ENCODE measurements around the gene RBM7. TPM values are rescaled to one million over a fixed set of nuclear protein-coding genes. Genes with fewer than 3 reads are reported as not detected.

Gene RBM7
- total and polyA plus RNA-seq, 2 of the 13 experiments (the other 11 are each of a cell fraction or from before 2014, with no cell fraction given): 30.5 to 32.3 TPM

DNA sequence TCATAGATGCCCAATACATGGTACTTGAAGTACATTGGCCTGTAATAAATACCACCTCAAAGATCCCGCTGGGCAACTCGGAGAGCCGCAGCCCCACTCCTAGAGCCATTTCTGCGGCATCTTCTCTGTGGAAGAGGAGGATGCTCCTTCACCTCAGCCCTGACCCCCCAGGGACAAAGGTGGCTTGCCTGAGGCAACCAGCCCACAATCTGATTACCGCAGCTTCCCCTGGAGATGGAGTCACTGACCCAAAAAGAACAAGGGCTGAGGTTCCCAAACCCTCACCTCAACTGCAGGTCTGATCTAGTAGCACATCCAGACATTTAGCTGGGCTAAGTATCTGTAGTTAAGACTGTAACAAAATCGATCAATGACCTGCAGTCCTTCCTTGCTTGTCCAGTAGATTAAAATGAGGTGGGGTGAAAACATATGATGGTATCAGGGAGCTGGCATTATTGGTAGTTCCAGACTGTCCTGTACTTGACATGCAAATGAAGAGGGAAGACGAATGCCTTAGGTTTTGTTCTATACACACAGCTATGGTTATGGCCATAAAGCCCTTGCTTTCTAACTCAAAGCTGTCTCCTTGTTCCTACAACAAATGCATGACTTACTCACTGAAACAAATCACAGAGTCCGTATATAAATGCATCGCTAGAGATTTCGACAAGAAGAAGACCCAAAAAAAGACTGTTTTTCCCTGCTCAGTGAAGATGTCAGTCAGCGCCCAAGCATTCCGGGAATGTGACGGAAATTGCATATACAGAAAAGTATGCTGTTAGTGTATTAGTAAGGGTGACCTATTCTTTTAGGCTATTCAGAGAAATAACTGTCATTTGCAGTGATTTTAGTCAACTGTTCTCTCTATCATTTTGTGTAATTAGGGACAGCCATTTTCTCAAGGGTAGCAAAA is 33.9 kb upstream of the RBM7 start (continued):
- no peak for TF ChIP-seq ZNF34 (CRISPR knock-in tag; IDR thresholded peaks at IDR 0.05; ENCODE audit: borderline replicate concordance)
- TF ChIP-seq, protein P1, sequence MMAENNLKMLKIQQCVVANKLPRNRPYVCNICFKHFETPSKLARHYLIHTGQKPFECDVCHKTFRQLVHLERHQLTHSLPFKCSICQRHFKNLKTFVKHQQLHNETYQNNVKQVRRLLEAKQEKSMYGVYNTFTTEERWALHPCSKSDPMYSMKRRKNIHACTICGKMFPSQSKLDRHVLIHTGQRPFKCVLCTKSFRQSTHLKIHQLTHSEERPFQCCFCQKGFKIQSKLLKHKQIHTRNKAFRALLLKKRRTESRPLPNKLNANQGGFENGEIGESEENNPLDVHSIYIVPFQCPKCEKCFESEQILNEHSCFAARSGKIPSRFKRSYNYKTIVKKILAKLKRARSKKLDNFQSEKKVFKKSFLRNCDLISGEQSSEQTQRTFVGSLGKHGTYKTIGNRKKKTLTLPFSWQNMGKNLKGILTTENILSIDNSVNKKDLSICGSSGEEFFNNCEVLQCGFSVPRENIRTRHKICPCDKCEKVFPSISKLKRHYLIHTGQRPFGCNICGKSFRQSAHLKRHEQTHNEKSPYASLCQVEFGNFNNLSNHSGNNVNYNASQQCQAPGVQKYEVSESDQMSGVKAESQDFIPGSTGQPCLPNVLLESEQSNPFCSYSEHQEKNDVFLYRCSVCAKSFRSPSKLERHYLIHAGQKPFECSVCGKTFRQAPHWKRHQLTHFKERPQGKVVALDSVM (CRISPR knock-in tag; IDR thresholded peaks at IDR 0.05): no peak
- no peak for TF ChIP-seq TSC22D2 (CRISPR knock-in tag; IDR thresholded peaks at IDR 0.05; ENCODE audit: borderline replicate concordance)

DNA sequence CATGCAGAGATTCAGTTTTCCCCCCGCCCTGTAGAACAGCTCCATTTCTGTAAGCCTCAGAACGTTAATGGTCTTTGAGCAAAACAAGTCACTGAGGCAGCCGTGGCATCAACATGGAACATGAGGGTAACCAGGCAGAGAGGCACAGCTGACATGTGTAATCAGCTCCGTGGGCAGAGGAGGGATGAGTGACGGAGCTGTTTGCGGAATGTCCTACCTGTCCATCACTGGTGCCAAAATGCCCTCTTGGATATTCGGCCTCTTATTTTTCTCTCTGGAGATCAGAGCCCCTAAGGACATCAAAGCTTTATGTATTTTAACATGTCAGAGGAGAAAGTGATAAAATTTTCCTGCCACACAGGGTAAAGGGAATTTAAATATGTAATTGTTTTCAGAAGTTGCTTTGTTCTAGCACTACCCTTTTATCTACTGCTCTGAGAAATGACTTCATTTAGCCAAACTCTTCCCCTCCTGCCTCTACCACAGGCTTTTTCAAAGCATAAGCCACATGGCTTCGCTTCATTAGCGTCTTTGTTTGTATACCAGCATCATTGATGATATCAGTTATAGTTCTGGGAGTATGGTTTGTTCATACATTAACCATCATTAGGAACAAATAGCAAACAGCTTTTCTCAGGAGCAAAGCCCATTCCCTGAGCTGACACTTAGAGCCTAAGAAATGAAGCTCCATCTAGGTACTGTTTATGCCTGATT is 33.1 kb upstream of the RBM7 start:
- FAIRE-seq: no peak
- POLR2A ChIA-PET: no interaction called here
- WGBS (ENCODE audit: low lambda C conversion rate): 7% methylated on average over 9 of the region's 9 CpGs

More for the DNA sequence above, 33.1 kb upstream of the RBM7 start:
- Histone ChIP-seq H3K27me3 (ENCODE audit: control insufficient read depth in 1 of 2, insufficient read depth in 2 of 2, low read length in 2 of 2) (peaks cover 4 to 27% of the 10 kb centered on the region in 2 experiments; a peak in 3 of 5 replicates), H4K20me1 (ENCODE audit: insufficient read depth, low read length) (no peaks in the 10 kb centered on the region), H3K36me3 (replicated peaks in 1 of 2; ENCODE audit: control insufficient read depth in 1 of 2, insufficient read depth in 2 of 2, low read length in 2 of 2) (no peaks in the 10 kb centered on the region), H3K4me2 (ENCODE audit: low read depth, low read length) (no peak overlapping the region), H3K4me1 (ENCODE audit: insufficient read depth, low read length) (no peaks in the 10 kb centered on the region), H3K9ac (ENCODE audit: insufficient read depth, low read depth, low read length) (no peak overlapping the region), H3K79me2 (ENCODE audit: insufficient read depth, low read length) (no peaks in the 10 kb centered on the region), H3K4me3 (replicated peaks in 1 of 3; ENCODE audit: insufficient read depth in 1 of 3, low read depth in 2 of 3, low read length in 3 of 3) (no peak overlapping the region), H2AFZ (ENCODE audit: low read length) (no peak overlapping the region), H3K27ac (ENCODE audit: extremely low read length, insufficient read depth, low read length) (no peak overlapping the region), H3K9me3 (ENCODE audit: low read length) (no peaks in the 10 kb centered on the region)
- no TSS peak for BruUV-seq (replicated peaks)
- ATAC-seq (no peak), DNase-seq (ENCODE audit: low spot score) (no peak)
- TF ChIP-seq, protein P2, sequence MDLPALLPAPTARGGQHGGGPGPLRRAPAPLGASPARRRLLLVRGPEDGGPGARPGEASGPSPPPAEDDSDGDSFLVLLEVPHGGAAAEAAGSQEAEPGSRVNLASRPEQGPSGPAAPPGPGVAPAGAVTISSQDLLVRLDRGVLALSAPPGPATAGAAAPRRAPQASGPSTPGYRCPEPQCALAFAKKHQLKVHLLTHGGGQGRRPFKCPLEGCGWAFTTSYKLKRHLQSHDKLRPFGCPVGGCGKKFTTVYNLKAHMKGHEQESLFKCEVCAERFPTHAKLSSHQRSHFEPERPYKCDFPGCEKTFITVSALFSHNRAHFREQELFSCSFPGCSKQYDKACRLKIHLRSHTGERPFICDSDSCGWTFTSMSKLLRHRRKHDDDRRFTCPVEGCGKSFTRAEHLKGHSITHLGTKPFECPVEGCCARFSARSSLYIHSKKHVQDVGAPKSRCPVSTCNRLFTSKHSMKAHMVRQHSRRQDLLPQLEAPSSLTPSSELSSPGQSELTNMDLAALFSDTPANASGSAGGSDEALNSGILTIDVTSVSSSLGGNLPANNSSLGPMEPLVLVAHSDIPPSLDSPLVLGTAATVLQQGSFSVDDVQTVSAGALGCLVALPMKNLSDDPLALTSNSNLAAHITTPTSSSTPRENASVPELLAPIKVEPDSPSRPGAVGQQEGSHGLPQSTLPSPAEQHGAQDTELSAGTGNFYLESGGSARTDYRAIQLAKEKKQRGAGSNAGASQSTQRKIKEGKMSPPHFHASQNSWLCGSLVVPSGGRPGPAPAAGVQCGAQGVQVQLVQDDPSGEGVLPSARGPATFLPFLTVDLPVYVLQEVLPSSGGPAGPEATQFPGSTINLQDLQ (CRISPR knock-in tag; IDR thresholded peaks at IDR 0.05): no peak
- TF ChIP-seq ATAD3A (CRISPR knock-in tag; IDR thresholded peaks at IDR 0.05) (no peak), HNRNPUL1 (IDR thresholded peaks at IDR 0.05; ENCODE audit: low read depth, low read length) (no peak), ZMAT3 (CRISPR knock-in tag; conservative IDR thresholded peaks at IDR 0.05) (no peak), ZNF598 (CRISPR knock-in tag; IDR thresholded peaks at IDR 0.05; ENCODE audit: borderline replicate concordance) (no peak), ZNF138 (CRISPR knock-in tag; IDR thresholded peaks at IDR 0.05; ENCODE audit: low read depth) (no peak), PHF20 (CRISPR knock-in tag; IDR thresholded peaks at IDR 0.05) (no peak)
- in situ Hi-C loops (cut with HindIII; ENCODE audit: extremely low pct_ligation_motif_present, low pct_unique_long_range_greater_than_20kb) (no loop called here), intact Hi-C loops (cut with micrococcal nuclease; ENCODE audit: unreplicated experiment) (no loop called here)
- CTCF ChIA-PET (ENCODE audit: low intra/inter-chr PET ratio, low total read pairs): no interaction called here
